HG02763 (cell line): ENCODE results near the gene DNAH7.

ENCODE experiments used
- ATAC-seq: cut with Tn5 transposase; IDR thresholded peaks from one replicate; pipeline ENCODE4 v1.9.1; 2021; ENCODE audit warnings: mild to moderate bottlenecking, moderate library complexity; ENCODE audit not compliant: unreplicated experiment

The DNAH7 gene

GRCh38 chr2:195815083-195815482, 253.6 kb downstream of the DNAH7 start:
- no peak for ATAC-seq

DNA sequence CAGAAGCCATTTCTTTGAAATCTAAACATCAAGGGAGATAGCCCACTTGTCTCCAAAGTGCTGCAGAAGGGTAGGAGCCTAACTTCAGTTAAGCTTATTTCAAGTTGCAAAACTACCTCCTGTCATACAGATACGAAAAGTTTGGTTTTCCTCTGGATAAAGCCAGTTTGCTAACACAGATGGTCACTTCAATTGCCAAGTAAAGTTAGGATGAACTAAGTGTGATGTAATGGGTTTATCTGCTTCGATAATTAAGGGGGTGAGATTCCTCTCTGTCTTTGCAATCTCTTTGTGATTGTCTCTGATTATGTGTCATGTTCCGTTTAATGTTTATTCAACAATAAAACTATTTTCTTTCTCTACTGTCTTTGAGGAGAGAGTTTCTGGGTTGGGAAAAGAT, 255.2 kb downstream of the DNAH7 start:
- no peak for ATAC-seq

- ATAC-seq = no peak
These were observed 258.1 kb downstream of the DNAH7 start for GRCh38 chr2:195810340-195811098.

GRCh38 chr2:195808189-195808588, 260.4 kb downstream of the DNAH7 start:
- no peak for ATAC-seq

GRCh38 chr2:195805283-195805976, 263.2 kb downstream of the DNAH7 start:
- ATAC-seq = no peak

GRCh38 chr2:195795879-195796278, 272.8 kb downstream of the DNAH7 start:
- no peak for ATAC-seq

GRCh38 chr2:195793881-195794280, 274.8 kb downstream of the DNAH7 start:
- ATAC-seq = no peak

GRCh38 chr2:195782156-195782555, 286.5 kb downstream of the DNAH7 start:
- ATAC-seq = no peak

DNA sequence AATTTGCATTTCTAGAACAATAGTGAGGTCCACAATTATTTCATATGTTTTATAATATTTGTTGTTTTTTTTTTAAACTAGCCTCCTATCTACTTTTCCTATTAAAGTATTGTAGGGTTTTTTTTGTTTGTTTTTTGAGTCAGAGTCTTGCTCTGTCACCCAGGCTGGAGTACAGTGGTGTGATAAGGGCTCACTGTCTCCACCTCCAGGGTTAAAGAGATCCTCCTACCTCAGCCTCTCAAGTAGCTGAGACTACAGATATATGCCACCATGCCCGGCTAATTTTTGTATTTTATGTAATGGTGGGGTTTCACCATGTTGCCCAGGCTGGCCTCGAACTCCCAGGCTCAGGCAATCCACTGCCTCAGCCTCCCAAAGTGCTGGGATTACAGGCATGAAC, 289.1 kb downstream of the DNAH7 start:
- ATAC-seq = no peak

DNA sequence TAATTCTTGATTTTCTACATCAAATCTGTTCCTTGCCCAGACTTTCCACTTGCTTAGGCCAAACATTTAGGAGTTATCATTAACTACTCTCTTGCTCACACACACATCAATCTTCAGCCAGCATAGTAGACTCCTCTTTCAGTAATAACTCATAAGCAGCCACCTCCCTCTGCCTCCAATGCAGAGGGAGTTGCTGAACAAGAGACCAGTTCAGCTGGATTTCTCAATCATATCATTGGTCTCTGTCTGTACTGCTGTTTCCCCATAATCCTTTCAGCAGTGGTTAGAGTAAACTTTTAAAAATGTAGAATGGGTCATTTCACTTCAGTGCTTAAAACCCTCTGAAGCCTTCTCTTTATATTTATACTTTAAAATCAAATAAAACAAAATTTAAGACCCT, 298.7 kb downstream of the DNAH7 start:
- ATAC-seq = no peak

- no peak for ATAC-seq
These were observed 300.2 kb downstream of the DNAH7 start for GRCh38 chr2:195768431-195768830.

- ATAC-seq = no peak
These were observed 301.9 kb downstream of the DNAH7 start for GRCh38 chr2:195766691-195767090.

GRCh38 chr2:195763866-195764265, 304.8 kb downstream of the DNAH7 start:
- ATAC-seq = no peak

DNA sequence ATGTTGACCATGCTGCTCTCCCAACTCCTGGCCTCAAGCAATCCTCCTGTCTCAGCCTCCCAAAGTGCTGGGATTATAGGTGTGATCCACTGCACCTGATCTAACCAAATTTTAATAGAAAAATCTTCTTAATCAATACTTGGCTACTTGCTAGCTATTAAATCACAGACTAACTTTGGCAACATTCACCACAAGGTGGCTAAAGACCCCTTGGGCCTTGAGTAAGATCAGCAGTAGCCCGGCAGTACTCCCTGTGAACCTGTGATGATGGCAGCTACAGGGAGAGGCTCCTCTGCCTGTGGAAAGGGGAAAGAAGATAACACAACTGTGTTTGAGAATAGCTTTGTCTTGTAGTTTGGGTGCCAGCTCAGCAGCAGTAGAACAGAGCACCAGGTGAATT, 308.8 kb downstream of the DNAH7 start:
- ATAC-seq = no peak

- no peak for ATAC-seq
These were observed 309.8 kb downstream of the DNAH7 start for GRCh38 chr2:195758846-195759245.

DNA sequence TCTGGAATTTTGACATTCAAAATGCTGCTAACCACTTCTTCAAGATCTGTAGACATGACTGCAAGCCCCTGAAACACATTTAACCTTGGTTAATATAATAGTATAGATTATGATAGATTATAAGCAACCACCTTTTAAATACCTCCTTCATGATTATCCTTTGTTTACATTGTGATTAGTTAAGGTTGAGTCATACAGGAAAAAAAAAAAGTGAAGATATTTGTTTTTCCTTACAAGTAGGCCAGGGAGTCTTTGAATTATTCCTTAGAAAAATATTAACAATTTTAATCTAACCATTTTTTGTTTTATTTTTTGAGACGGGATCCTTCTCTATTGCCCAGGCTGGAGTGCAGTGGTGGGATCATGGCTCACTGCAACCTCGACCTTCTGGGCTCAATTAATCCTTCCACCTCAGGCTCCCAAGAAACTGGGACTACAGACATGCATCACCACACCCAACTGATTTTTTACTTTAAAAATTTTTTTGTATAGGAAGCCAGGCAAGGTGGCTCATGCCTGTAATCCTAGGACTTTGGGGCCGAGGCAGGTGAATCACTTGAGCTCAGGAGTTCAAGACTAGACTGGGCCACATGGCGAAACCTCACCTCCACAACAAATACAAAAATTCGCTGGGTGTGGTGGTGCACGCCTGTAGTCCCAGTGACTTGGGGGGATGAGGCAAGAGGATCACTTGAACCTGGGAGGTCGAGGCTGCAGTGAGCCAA, 312.3 kb downstream of the DNAH7 start:
- no peak for ATAC-seq

DNA sequence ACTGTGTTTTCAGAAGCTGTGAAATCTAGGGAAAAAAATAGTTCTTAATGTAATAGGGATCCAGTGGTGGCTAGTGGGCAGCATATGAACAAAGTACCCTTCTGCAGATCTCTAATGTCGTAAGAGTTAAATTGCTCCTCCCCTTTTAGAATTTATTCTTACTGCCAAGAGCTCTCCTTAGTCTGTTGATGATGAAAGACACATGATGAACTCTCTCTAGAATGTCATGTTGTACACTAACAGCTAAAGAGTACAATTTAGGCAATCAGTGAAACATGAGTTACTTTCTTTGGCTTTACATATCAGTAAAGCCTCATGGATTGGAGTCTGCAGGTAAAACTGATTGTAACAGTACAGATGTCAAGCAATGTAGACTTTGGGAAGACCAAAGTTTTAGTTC, 327.4 kb downstream of the DNAH7 start:
- ATAC-seq = no peak

DNA sequence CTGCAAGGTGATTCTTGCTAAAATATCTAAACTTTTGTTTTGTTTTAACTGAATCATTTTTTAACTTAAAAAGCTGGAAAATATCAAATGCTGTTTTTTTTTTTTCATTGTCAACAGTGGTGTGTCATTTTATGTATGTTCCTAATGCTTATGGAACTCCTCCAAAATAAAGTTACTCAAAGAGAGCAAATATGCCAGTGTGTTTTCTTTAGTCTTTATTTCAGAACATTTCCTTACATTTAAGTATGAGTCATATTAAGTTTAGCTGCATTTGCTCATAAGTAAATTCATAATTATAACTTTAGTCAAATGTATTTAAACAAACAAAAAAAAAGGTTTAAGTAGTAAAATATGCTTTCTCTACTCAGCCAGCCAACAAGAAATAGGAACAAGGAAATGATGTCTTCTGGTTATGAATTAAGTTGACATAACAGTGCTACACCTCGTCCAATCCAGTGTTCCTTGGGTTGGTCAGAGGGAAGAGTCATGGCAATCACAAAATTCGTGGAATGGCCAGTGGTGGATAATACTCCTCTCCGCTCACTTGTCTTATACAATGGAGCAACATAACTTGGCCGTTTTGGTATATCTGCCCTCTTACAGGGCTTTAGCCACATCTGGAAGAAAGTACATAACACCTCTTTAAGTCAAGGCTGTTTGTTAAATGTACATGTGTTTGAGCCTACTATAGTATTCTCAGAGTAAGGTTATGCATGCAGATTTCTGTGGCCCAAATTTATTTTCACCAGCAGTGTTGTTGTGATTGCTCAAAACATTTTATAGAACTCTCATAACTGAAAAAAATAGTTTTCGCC, 330.9 kb downstream of the DNAH7 start:
- ATAC-seq = no peak

- no peak for ATAC-seq
These were observed 333.3 kb downstream of the DNAH7 start for GRCh38 chr2:195735347-195735746.

DNA sequence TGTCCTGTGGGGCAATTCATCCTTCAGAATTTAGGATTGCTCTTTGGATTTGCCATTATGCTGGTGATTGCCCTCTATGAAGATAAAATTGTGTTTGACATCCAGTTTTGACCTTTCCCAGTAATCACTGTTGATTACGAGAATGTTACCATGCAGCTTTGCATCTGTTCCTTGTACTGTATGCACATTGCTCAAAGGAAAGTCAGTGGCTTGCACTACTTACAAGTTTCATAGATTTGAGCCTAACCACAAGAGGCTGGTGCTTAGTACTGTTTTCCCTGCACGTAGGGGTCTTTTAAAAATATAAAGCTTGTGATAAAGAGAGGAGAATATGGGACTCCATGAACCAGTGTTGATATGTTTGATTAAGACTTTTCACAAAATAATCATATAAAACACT, 333.7 kb downstream of the DNAH7 start:
- ATAC-seq = no peak

- ATAC-seq = no peak
These were observed 334.2 kb downstream of the DNAH7 start for GRCh38 chr2:195734395-195734794.
